GM23338 (cell line): ENCODE data around the gene NLE1.

Experiments
- STAT1 ChIP-seq: IDR thresholded peaks from one replicate; pipeline ENCODE4 v1.6.1; 2016; ENCODE audit warnings: antibody characterized with exemption; ENCODE audit not compliant: unreplicated experiment
- TF ChIP-seq, protein P1 (sequence below), 2 experiments: fragments of 200-600 bp in 1 of 2; sonication (generic) in 1 of 2; conservative IDR thresholded peaks; 2 replicates each; pipeline versions ENCODE4 v1.5.1 to v1.6.1; 2016 to 2017; ENCODE audit warnings: antibody characterized with exemption in 2 of 2, low read depth in 2 of 2, mild to moderate bottlenecking in 2 of 2, moderate library complexity in 1 of 2
- TF ChIP-seq, protein P2 (sequence below): IDR thresholded peaks from one replicate; pipeline ENCODE4 v1.6.1; 2018; ENCODE audit warnings: antibody characterized with exemption; ENCODE audit not compliant: unreplicated experiment

DNA sequence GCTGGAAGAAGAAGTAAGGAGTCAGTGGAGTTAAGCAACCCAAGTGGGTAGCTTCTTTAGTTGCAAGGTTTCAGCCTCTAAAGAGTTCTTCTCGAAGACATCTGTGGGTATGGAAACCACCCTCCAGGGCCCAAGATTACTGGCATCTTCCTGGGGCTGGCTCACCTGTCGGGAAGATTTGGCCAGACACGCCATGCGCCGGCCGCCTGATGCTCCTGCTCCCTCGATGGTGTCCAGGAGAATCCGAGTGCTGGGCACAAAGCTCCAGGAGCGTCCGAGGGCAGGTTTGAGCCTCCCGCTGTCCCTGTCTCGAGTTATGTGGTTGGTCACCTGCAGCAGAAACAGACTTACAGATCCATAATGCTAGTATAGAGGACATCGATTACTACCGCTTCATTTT, 41.1 kb downstream of the NLE1 start:
- TF ChIP-seq STAT1: no peak
- TF ChIP-seq, protein P1, sequence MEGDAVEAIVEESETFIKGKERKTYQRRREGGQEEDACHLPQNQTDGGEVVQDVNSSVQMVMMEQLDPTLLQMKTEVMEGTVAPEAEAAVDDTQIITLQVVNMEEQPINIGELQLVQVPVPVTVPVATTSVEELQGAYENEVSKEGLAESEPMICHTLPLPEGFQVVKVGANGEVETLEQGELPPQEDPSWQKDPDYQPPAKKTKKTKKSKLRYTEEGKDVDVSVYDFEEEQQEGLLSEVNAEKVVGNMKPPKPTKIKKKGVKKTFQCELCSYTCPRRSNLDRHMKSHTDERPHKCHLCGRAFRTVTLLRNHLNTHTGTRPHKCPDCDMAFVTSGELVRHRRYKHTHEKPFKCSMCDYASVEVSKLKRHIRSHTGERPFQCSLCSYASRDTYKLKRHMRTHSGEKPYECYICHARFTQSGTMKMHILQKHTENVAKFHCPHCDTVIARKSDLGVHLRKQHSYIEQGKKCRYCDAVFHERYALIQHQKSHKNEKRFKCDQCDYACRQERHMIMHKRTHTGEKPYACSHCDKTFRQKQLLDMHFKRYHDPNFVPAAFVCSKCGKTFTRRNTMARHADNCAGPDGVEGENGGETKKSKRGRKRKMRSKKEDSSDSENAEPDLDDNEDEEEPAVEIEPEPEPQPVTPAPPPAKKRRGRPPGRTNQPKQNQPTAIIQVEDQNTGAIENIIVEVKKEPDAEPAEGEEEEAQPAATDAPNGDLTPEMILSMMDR (conservative IDR thresholded peaks at IDR 0.05; ENCODE audit: low read depth in 2 of 2): no peak
- TF ChIP-seq, protein P2, sequence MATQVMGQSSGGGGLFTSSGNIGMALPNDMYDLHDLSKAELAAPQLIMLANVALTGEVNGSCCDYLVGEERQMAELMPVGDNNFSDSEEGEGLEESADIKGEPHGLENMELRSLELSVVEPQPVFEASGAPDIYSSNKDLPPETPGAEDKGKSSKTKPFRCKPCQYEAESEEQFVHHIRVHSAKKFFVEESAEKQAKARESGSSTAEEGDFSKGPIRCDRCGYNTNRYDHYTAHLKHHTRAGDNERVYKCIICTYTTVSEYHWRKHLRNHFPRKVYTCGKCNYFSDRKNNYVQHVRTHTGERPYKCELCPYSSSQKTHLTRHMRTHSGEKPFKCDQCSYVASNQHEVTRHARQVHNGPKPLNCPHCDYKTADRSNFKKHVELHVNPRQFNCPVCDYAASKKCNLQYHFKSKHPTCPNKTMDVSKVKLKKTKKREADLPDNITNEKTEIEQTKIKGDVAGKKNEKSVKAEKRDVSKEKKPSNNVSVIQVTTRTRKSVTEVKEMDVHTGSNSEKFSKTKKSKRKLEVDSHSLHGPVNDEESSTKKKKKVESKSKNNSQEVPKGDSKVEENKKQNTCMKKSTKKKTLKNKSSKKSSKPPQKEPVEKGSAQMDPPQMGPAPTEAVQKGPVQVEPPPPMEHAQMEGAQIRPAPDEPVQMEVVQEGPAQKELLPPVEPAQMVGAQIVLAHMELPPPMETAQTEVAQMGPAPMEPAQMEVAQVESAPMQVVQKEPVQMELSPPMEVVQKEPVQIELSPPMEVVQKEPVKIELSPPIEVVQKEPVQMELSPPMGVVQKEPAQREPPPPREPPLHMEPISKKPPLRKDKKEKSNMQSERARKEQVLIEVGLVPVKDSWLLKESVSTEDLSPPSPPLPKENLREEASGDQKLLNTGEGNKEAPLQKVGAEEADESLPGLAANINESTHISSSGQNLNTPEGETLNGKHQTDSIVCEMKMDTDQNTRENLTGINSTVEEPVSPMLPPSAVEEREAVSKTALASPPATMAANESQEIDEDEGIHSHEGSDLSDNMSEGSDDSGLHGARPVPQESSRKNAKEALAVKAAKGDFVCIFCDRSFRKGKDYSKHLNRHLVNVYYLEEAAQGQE: no peak
